Hindlimb muscle (tissue), 1 donor: ENCODE measurements around the gene FAM24A. TPM values are rescaled to one million over a fixed set of nuclear protein-coding genes. Genes with fewer than 3 reads are reported as not detected.
"Not testable (repeated sequence)": the region's sequence is repeated elsewhere in the genome, so short reads cannot be mapped to it uniquely, and the experiment has no call there.

ENCODE experiments used
- DNase-seq: peaks from one replicate; pipeline ENCODE4 v3.0.0-alpha.2; 2013
- polyA plus RNA-seq: library from polyadenylated mRNA; unstranded; fragments of 120-200 nt; gene quantifications from one replicate; pipeline ENCODE4 v1.2.1, GENCODE V29; 2013; ENCODE audit not compliant: insufficient read length

Gene FAM24A
- polyA plus RNA-seq = not detected

- DNase-seq = no peak
Measured at GRCh38 chr10:122910310-122910709, at the start of gene FAM24A. TSS of gene FAM24A (plus strand) at chr10:122910610. CDS start at chr10:122911635, 1,025 bp downstream.

- no peak for DNase-seq
Measured at GRCh38 chr10:122861711-122862161, 48.7 kb upstream of the FAM24A start.

GRCh38 chr10:122863216-122864193 lies 46.9 kb upstream of the FAM24A start:
- no peak for DNase-seq

- no peak for DNase-seq
Measured at GRCh38 chr10:122864194-122864592, 46.2 kb upstream of the FAM24A start.

GRCh38 chr10:122864901-122865300 lies 45.5 kb upstream of the FAM24A start:
- no peak for DNase-seq

- DNase-seq = not testable (repeated sequence)
Measured at GRCh38 chr10:122866757-122867482, 43.5 kb upstream of the FAM24A start.

GRCh38 chr10:122868768-122869167 lies 41.6 kb upstream of the FAM24A start:
- not testable (repeated sequence) for DNase-seq

GRCh38 chr10:122871947-122872346 lies 38.5 kb upstream of the FAM24A start:
- not testable (repeated sequence) for DNase-seq

- DNase-seq = no peak
Measured at GRCh38 chr10:122875843-122876466, 34.5 kb upstream of the FAM24A start.

GRCh38 chr10:122876467-122876855 lies 33.9 kb upstream of the FAM24A start:
- DNase-seq = no peak

GRCh38 chr10:122877264-122877663 lies 33.1 kb upstream of the FAM24A start:
- no peak for DNase-seq

GRCh38 chr10:122878799-122879338 lies 31.5 kb upstream of the FAM24A start:
- DNase-seq = no peak

GRCh38 chr10:122879339-122880273 lies 30.8 kb upstream of the FAM24A start, which contains the start of gene FAM24B:
TSS of gene FAM24B (minus strand) at chr10:122879581. CDS start at chr10:122850515, 29,066 bp downstream.
- DNase-seq = peak; percentile 95

GRCh38 chr10:122882766-122883165 lies 27.6 kb upstream of the FAM24A start:
- no peak for DNase-seq

- DNase-seq = no peak
Measured at GRCh38 chr10:122884166-122884565, 26.2 kb upstream of the FAM24A start.

GRCh38 chr10:122894261-122894944 lies 16.0 kb upstream of the FAM24A start:
- no peak for DNase-seq

GRCh38 chr10:122903861-122904260 lies 6.5 kb upstream of the FAM24A start:
- DNase-seq = not testable (repeated sequence)

GRCh38 chr10:122911889-122912484 lies 1.6 kb downstream of the FAM24A start:
- DNase-seq = peak; percentile 26

- DNase-seq = no peak
Measured at GRCh38 chr10:122915700-122916099, 5.3 kb downstream of the FAM24A start.

- DNase-seq = no peak
Measured at GRCh38 chr10:122930140-122930539, 19.7 kb downstream of the FAM24A start.
